HG02973 (cell line): ENCODE measurements around the gene ST8SIA1.

ENCODE experiments used
- ATAC-seq: cut with Tn5 transposase; IDR thresholded peaks from one replicate; pipeline ENCODE4 v1.9.1; 2021; ENCODE audit warnings: moderate library complexity; ENCODE audit not compliant: unreplicated experiment

ST8SIA1 gene

DNA sequence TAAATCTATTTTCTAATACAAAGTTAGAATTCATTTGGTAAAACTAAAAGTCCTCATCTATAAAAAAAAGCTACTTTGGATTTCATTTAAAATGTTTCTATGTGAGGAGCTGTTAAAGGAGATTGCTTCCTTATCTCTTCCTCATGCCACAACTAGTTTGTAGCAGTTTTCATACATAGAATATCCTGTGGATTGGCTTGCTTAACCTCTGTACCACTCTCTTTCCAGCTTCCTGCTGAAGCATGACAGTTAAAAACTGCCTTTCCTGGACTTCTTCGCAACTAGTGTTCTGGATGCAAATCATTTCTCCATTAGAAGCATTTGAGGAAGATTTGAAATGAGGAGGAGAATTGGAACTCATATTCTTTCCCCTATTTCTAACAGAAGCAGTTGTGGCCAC lies 49.6 kb downstream of the ST8SIA1 start:
- no peak for ATAC-seq

DNA sequence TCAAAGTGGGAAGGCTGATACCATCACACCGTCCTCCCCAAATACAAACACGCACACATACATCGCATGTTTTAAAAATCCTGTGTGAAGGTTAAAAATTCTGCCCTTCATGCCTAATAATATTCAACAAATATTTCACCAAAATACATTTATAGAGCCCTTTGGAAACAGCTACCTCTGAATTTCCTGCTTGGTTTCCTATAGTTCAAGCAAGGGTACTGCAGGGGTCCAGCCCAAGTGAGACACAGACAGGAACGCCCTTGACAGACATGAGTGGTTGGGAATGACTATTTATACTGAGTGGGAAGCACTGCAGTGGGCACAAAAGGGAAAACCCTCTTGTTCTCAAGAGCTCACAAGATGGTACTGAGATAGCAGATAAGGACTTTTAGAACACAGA lies 51.0 kb downstream of the ST8SIA1 start:
- ATAC-seq = no peak

DNA sequence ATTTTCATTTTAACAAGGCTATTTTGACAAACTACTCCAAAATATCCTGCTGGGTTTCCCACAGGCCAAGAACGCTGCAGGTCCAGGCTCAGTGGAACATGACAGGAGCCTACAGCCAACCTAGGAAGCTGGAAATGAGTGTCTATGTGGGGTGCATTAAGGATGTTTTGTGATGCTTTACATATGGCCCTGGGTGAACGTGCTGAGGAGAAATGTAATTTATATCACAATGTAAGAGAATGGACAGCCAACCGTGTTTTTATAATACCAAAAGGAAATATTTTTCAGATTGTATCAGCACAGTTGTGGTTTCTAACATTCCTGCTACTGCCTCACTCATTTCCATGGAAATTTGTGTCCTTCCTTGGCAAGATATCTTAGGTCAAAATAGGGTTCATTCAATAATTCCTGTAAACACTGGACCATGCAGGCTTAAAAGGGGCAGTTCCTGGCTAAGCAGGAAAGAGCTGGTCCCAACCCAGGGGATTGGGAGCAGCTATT lies 51.5 kb downstream of the ST8SIA1 start:
- ATAC-seq = no peak

DNA sequence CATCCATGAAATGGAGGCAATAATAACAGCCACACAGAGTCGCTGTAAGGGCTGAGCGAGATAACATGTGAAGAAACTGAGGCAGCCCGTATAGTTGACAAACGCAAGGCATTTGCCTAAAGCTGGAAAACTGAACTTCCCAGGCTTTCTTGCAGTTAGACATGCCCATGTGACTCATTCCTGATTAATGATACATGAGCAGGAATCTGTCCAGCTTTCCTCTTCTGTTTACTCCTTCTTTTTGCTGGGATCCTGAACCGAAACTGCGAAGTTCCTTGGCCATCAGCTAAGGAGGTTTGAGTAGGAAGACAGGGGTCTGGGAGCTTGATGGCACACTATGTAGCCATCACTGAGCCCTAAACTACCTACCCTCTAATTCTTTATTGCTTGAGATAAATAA lies 52.2 kb downstream of the ST8SIA1 start:
- no peak for ATAC-seq

DNA sequence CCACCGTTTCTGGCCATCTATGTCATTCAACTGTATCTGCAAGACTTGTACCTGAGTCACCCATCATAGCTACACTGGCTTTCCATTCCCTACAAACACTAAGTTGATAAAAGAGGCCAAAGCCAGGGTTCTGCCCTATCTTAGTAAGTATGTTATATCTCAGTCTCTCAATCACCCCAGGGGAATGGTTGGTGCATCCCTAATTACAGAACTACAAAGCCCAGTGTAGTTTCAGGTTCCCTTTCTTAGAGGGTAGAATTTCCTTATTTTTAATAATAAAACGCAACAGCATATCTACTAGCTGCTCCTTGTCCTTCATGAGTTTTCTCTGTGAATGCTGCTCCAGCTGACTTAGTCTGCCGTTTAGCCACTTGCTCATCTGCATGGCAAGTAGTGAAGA lies 57.6 kb downstream of the ST8SIA1 start:
- ATAC-seq = no peak

DNA sequence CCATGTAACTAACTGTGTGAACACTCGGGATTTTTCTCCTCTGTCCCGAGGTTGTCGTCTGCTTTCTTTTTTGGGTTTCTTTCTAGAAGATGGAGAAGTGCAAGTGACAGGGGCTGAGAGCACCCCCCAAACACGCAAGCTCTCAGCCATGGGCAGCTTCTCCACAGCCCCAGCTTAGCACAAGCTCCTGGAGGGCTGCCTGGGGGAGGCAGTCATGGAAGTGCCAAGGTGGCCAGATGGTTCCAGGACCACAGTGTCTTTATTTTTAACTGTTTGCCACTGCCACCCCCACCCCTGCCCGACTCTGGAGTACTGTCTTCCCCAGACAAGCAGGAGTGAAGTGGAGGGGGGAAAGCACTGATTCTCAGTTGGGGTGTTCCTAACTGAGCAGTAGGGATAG lies 58.2 kb downstream of the ST8SIA1 start:
- no peak for ATAC-seq

DNA sequence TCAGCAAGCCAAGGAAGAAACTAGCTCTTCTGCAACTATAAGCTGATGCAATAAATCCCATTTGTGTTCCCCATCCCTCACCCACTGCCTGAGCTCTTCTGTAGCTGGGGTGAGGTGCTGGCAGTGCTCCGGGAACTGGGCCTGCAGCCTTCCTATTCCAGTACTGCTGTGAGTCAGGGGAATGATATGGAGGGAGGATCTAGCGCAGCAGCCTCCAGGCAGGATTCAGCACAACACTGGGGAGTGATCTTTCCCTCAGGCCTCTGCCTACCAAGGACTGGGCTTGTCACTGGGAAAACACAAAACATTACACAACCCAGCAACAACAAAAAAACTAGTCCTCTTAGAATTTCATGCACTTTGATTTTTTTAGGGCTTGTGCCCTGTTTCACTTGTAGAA lies 58.7 kb downstream of the ST8SIA1 start:
- ATAC-seq = no peak

DNA sequence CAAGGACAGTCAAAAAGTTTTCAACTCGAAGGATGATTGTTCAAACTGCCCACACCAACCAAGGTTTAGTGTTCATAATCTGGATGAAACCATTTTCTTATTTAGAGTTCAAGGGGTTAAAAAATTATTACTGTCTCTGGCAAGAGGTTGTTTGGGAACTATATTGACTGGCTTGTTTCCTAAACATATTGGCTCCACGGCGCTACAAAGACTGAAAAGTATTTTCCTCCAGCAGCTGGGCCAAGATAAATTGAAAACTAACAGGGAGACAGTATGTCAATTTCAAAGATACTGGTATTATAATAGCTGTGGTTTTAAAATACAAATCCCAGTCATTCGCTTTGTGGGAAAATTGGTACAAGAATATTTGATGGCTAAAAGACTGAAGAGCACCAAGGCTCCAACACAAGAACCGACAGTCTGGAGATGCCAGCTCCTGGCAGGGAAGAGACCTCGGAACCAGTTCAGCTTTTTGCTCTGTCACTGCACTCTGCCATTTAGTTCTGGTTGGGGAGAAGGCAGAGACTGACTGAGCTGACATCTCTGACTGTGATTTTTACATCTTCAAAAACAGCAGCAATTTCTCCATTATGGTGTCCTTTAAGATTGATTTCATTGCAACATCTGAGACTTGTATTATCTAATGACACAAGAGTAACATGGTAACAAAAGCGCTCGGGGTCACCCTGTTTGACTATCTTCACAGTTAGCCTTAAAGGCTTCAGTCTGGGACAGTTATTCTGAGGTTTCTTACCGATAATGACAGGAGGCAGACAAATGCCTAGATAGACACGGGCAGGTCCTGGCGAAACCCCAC lies 62.0 kb downstream of the ST8SIA1 start:
- no peak for ATAC-seq

DNA sequence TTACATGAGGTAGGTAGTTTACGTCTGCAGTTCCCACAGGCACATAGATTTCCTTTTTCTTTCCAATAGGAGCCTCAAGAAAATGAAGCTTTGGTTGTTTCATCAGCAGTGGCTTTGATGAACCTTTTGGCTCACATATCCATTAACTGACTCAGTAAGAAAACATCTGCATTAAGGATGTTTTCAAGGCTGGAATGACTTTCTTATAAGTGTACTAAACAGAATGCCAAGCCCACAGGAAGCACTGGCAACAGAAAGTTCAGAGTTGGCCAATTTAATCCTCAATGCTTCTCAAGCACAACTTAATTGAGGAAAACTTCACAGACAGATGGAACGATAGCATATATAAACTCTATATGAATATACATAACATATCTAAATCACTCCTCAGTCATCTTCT lies 63.5 kb downstream of the ST8SIA1 start:
- ATAC-seq = no peak

DNA sequence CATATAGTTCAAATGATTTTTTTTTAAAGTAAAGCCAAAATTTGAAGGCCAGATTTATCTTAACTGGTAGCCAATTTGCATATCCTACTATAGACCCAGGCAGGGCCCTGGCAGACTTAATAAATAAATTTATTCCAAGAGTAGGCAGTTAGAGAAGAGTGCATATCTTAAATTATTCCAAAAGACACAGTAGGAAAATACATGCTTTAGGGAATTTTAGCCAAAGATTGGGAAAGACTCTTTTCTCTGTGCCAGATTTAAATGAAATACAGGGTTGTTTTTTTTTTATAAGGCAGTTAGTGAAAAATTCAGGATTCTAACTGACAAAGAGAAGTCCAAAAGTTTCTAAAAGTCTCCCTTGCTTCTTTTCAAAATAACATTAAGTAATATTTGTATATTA lies 65.5 kb downstream of the ST8SIA1 start:
- no peak for ATAC-seq

DNA sequence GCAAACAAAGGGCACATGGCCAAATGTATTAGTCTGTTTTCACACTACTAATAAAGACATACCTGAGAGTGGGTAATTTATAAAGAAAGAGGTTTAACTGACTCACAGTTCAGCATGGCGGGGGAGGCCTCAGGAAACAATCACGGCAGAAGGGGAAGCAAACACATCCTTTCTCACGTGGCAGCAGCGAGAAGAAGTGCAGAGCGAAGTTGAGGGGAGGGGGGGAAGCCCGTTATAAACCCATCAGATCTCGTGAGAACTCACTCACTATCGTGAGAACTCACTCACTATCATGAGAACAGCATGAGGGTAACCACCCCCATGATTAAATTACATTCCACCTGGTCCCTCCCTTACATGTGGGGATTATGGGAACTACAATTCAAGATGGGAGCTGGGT lies 66.1 kb downstream of the ST8SIA1 start:
- no peak for ATAC-seq

DNA sequence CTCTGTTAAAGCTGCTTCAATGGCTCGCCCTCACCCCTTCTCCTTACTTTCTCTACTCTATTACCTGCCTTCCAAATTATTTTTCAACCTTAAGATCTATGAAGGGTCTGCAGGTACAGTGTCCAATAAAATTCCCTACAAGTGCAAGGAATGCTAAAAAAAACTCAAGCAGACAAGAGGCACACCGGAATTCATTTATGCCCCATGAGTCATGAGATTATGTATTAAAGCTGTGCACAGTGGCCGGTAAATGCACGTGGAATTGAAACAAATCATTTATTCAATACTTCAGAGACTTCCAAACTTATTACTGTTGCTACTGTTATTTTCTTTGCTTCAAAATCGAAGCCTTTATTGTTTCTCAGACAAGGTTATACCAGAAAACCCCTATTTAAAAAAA lies 68.4 kb downstream of the ST8SIA1 start:
- no peak for ATAC-seq

DNA sequence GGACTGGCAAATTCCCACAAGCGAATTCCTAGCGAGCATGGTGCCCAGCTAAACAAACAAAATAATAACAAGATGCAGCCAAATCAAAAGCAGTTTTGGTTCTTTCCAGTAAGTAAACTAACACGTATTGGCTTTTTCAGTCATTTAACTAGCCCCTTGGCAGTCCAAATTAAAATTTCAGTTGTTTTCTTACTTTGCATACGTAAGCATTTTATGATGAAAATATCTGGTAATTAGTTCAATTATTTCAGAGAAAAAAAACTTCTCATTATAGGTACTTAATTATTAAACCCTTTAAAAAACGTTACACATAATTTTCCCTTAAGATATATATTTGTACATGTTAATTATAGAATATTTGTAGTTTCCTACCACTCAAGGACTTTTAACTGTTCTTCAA lies 70.1 kb downstream of the ST8SIA1 start:
- ATAC-seq = no peak

DNA sequence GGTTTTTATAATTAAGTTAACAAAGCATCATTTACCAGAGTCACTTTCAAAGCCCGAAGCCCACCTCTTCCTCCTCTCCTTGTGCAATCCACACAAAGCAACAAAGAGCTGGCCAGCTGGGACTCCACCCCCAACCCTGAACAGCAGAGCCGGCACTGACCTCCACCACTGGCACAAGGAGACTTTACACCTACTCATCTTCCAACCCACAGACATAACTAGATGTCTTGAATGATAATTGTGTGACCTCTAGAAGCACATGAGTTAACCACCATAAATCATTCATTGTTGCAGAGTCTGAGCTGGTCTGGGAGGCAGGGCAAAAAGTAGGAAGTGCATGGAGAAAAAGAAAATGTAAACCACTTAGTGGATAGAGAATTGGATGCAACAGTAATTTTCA lies 72.2 kb downstream of the ST8SIA1 start:
- ATAC-seq = no peak

DNA sequence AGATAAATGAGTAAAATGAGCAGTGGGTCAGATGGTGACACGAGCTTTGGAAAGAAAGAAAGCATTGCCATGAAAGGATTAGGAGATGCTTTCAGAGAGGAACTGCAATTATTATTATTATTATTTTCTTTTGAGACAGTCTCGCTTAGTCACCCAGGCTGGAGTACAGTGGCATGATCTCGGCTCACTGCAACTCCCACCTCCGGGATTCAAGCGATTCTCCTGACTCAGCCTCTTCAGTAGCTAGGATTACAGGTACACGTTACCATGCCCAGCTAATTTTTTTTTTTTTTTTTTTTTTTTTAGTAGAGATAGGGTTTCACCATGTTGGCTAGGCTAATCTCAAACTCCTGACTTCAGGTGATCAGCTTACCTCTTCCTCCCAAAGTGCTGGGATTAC lies 77.4 kb downstream of the ST8SIA1 start:
- ATAC-seq = no peak

DNA sequence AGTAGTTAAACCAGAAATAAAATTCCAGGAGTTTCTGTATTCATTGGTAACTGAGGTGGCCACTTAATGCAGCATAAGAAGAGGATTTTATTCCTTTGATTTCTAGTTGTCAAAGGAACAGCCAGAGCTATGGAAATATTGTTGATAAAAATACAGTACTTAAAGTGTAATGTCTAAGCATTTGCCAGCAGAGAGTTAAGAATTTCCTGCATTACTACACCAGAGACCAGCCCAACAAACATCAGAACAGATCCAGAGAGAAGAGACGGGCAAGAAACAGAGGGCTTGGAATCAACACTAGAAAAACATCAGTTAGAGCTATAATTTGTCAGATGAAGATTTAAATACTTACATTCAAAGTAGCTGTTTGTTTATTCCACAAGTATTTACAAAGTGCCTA lies 77.9 kb downstream of the ST8SIA1 start:
- no peak for ATAC-seq

DNA sequence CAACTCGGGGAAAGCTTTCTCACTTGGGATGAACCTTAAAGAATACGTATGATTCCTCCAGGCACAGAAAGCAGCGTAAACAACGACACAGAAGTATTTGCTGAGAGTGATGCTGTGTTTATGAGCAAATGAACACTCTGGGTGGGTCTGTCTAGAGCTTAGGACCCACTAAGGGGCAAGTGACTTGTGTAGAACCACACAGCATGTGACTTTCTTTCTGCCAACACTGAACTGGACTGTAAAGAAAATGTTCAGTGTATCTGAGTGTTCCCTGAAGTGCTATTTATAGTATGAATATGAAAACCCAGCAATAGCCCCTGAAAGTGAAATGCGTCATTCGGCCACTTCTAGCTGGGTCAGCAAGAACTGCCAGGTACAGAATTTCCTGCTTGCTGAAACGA lies 78.5 kb downstream of the ST8SIA1 start:
- no peak for ATAC-seq

DNA sequence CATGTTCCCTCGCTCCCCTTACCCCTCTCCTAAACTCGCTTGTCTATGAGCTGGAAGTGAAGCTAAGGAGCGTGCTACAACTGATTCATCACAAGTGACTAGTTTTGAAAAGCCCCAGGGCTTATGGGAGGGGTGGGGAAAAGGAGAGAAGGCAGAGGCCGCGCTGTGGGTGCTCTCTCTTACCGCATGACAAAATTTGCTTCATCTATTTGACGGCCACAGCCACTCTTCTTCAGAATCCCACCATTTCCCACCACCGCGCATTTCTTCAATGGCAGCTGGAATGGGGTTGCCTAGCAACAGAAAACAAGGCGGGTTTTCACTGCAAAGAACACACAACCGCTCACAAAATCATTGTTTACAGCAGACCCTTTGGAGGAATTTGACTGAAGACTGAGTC lies 79.4 kb downstream of the ST8SIA1 start:
- no peak for ATAC-seq

DNA sequence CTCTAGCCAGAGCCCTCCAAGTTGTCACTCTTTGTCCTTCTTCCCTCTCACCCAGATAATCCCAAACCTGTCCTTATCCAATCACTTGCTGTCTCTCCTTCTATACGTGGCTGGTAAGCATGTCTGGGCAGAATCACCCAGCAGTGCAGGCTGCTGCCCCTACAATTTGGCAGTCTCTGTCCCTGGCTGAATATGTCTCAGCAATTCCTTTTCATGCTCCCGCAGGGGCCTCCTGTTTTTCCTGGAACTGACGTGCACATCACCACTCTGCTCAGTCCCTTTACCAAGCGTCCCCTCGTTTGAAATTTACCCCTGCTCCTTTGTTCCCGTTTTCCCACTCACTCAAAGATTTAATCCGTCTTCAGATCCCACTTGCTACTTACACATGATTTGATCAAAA lies 80.0 kb downstream of the ST8SIA1 start:
- no peak for ATAC-seq

DNA sequence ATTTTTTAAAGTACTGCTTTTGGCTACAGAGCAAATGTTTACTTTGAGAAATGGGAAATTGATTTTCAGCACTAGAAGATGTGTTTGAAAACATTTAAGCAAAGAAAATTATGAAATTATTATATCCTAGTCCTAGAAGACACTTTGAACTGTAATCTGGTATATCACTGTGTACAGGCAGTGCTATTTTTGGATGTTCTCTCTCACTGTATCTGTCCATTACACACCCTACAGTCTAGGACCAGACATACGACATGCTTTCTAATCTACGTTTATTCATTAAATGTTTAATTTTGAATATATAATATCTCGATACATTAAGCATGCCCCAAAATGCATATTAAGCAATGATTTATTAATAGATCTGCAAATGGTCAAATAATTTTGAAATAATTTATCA lies 82.5 kb downstream of the ST8SIA1 start:
- no peak for ATAC-seq

DNA sequence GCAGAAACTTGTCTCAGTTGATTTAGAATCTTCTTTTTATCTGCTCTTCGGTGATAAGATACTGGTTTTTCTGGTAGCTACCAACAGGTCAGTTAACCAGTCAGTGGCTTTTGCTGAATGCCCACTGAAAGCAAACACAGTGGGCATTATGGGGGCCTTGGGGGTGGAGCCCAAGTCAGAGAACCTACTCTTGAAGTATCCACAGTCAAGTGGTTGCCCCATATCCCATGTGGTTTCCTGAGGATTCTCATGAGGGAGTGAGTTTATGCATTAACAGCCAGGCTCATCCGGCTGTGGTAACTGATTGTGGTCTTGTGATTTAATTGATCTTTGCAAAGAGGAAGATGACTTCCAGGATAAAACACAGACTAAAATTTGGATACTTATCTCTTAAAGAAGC lies 83.7 kb downstream of the ST8SIA1 start:
- ATAC-seq = no peak

DNA sequence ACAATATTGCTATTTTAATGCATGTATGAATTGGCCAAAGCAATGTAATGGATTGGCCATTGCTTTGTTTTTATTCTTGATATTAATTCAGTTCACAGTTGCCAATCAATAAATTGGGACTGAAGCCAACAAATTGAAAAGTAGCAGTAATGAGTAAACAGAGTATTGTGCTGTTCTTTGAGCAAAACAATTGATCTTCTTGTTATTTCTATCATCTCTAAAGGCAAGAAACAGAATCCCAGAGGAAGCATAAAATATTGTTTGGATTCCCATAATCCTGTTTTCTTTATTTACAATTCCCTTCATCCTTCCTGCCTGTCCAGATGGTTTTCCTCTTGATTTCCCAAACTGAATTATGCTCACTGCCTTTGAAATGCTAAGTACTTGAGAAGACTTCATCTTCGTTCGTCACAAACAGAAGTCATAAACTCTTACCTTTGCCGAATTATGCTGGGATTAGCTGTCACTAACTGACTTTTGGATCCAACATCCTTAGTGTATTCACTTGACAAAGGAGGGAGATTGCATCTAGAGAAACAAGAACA lies 85.9 kb downstream of the ST8SIA1 start:
- ATAC-seq = no peak

DNA sequence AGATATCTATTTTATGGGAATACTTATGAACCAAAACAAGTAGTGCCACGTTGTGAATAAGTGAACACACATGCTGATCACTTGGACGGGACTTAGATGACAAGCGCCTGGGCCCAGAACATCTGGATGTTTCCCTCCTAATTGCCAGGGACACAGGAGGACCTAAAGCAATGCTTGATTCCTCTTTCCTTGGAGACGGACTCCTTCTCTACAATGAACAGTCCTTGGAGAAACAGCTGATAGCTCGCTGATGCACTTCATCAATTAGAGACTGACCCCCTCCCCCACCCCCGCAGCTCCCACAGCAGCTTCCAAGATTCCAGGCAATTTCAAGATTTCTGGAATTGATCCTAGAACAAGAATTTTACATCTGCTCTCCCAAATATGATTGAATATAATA lies 86.4 kb downstream of the ST8SIA1 start:
- ATAC-seq = no peak
